ENCODE measurements around the gene LCE3B.
"Not testable (repeated sequence)": the region's sequence is repeated elsewhere in the genome, so short reads cannot be mapped to it uniquely, and the experiment has no call there.

The LCE3B gene

GRCh38 chr1:152613511-152613910 is at the start of gene LCE3B:
TSS of gene LCE3B (plus strand) at chr1:152613811. CDS start at chr1:152613811, 0 bp downstream.
- no peak for FAIRE-seq

GRCh38 chr1:152565115-152565514 is 48.5 kb upstream of the LCE3B start:
- no peak for FAIRE-seq

GRCh38 chr1:152565535-152566215 is 47.9 kb upstream of the LCE3B start:
- FAIRE-seq, result no peak

GRCh38 chr1:152566681-152567080 is 46.9 kb upstream of the LCE3B start, which contains the start of gene LCE3E:
TSS of gene LCE3E (minus strand) at chr1:152566780. CDS start at chr1:152566208, 572 bp downstream.
- no peak for FAIRE-seq

- no peak for FAIRE-seq
Observed at GRCh38 chr1:152577168-152577567, 36.4 kb upstream of the LCE3B start.

- not testable (repeated sequence) for FAIRE-seq
Observed at GRCh38 chr1:152579526-152579925, 34.1 kb upstream of the LCE3B start.

GRCh38 chr1:152580433-152580832 is 33.2 kb upstream of the LCE3B start, which contains the start of gene LCE3D:
TSS of gene LCE3D (minus strand) at chr1:152580516. CDS start at chr1:152579936, 580 bp downstream.
- no peak for FAIRE-seq

GRCh38 chr1:152582647-152583046 is 31.0 kb upstream of the LCE3B start:
- FAIRE-seq, result no peak

- FAIRE-seq, result no peak
Observed at GRCh38 chr1:152585586-152585985, 28.0 kb upstream of the LCE3B start.

GRCh38 chr1:152596986-152597385 is 16.6 kb upstream of the LCE3B start:
- FAIRE-seq, result no peak

GRCh38 chr1:152599934-152600333 is 13.7 kb upstream of the LCE3B start, which contains the start of gene LCE3C:
TSS of gene LCE3C (plus strand) at chr1:152600234. CDS start at chr1:152600732, 498 bp downstream.
- FAIRE-seq, result no peak

GRCh38 chr1:152621993-152622392 is 8.4 kb downstream of the LCE3B start:
- FAIRE-seq, result no peak

GRCh38 chr1:152622803-152623202 is 9.2 kb downstream of the LCE3B start, which contains the start of gene LCE3A:
TSS of gene LCE3A (minus strand) at chr1:152623103. CDS start at chr1:152623103, 0 bp downstream.
- FAIRE-seq, result no peak

GRCh38 chr1:152623203-152623844 is 9.7 kb downstream of the LCE3B start:
- FAIRE-seq, result no peak

GRCh38 chr1:152626744-152627143 is 13.1 kb downstream of the LCE3B start:
- FAIRE-seq, result no peak

- no peak for FAIRE-seq
Observed at GRCh38 chr1:152630596-152630995, 17.0 kb downstream of the LCE3B start.

GRCh38 chr1:152640351-152640750 is 26.7 kb downstream of the LCE3B start:
- FAIRE-seq, result no peak

GRCh38 chr1:152643945-152644344 is 30.3 kb downstream of the LCE3B start:
- FAIRE-seq, result no peak

GRCh38 chr1:152645146-152645545 is 31.5 kb downstream of the LCE3B start:
- FAIRE-seq, result no peak

GRCh38 chr1:152646656-152647055 is 33.0 kb downstream of the LCE3B start:
- FAIRE-seq, result no peak

GRCh38 chr1:152654110-152654509 is 40.5 kb downstream of the LCE3B start:
- no peak for FAIRE-seq

- no peak for FAIRE-seq
Observed at GRCh38 chr1:152656459-152656858, 42.8 kb downstream of the LCE3B start.

GRCh38 chr1:152657677-152658076 is 44.1 kb downstream of the LCE3B start:
- no peak for FAIRE-seq

GRCh38 chr1:152658649-152659048 is 45.0 kb downstream of the LCE3B start:
- FAIRE-seq, result no peak

Data from colon (tissue), 2 donors.